CD14-positive monocyte (primary cell): Measurements from ENCODE around the gene MYO1E. TPM values are rescaled to one million over a fixed set of nuclear protein-coding genes. Genes with fewer than 3 reads are reported as not detected.

Experiments used
- DNase-seq, 3 donors: peaks; one replicate each; pipeline ENCODE4 v3.0.0-alpha.2; 2011 to 2022
- H2AFZ ChIP-seq: 2 replicates; pipeline ENCODE4 v1.6.0; 2012; ENCODE audit warnings: mild to moderate bottlenecking, low read depth, low read length, inconsistent platforms; ENCODE audit not compliant: insufficient read depth, poor library complexity, severe bottlenecking
- H3K27ac ChIP-seq, 2 donors: 1 replicate in 1 of 2; 2 replicates in 1 of 2; pipeline ENCODE4 v1.5.1; 2012 to 2013; ENCODE audit warnings: low read length in 2 of 2, control low read depth in 1 of 2, inconsistent platforms in 1 of 2, low read depth in 1 of 2, mild to moderate bottlenecking in 1 of 2
- H3K27me3 ChIP-seq, 2 donors: one replicate each; pipeline versions ENCODE4 v1.6.0 to v1.6.1; 2011 to 2013; ENCODE audit warnings: low read length in 2 of 2; ENCODE audit not compliant: control insufficient read depth in 2 of 2, insufficient read depth in 2 of 2
- H3K36me3 ChIP-seq, 2 donors: replicated peaks in 1 of 2; 1 replicate in 1 of 2; 2 replicates in 1 of 2; pipeline versions ENCODE4 v1.5.1 to v1.6.1; 2012 to 2013; ENCODE audit warnings: low read length in 2 of 2, control low read depth in 1 of 2, inconsistent platforms in 1 of 2, mild to moderate bottlenecking in 1 of 2; ENCODE audit not compliant: insufficient read depth in 2 of 2, control insufficient read depth in 1 of 2
- H3K4me1 ChIP-seq, 2 donors: 1 replicate in 1 of 2; 2 replicates in 1 of 2; pipeline versions ENCODE4 v1.5.1 to v1.6.1; 2012 to 2013; ENCODE audit warnings: low read length in 2 of 2, control low read depth in 1 of 2, inconsistent platforms in 1 of 2, mild to moderate bottlenecking in 1 of 2, moderate library complexity in 1 of 2; ENCODE audit not compliant: insufficient read depth in 2 of 2, control insufficient read depth in 1 of 2
- H3K4me2 ChIP-seq: replicated peaks from 2 replicates; pipeline ENCODE3; 2012; ENCODE audit warnings: low read length, moderate library complexity, mild to moderate bottlenecking; ENCODE audit not compliant: poor library complexity, severe bottlenecking; ENCODE audit errors: extremely low read depth
- H3K4me3 ChIP-seq, 3 experiments: fragments of 200-600 bp in 1 of 3; sonication (generic) in 1 of 3; replicated peaks in 1 of 3; 1 replicate in 2 of 3; 2 replicates in 1 of 3; pipeline ENCODE4 v1.5.1; 2011 to 2013; ENCODE audit warnings: low read length in 3 of 3, mild to moderate bottlenecking in 3 of 3, control low read depth in 2 of 3, low read depth in 2 of 3, inconsistent platforms in 1 of 3, moderate library complexity in 1 of 3
- H3K79me2 ChIP-seq: 2 replicates; pipeline ENCODE4 v1.6.0; 2012; ENCODE audit warnings: mild to moderate bottlenecking, control low read depth, inconsistent platforms, low read length, moderate library complexity; ENCODE audit not compliant: insufficient read depth
- H3K9ac ChIP-seq: 2 replicates; pipeline ENCODE4 v1.6.0; 2017; ENCODE audit warnings: low read length, mild to moderate bottlenecking; ENCODE audit not compliant: insufficient read depth, poor library complexity, severe bottlenecking
- H3K9me3 ChIP-seq, 2 donors: replicated peaks in 1 of 2; 1 replicate in 1 of 2; 2 replicates in 1 of 2; pipeline versions ENCODE4 v1.5.1 to v1.6.1; 2012 to 2013; ENCODE audit warnings: low read length in 2 of 2, control low read depth in 1 of 2; ENCODE audit not compliant: control insufficient read depth in 1 of 2, insufficient read depth in 1 of 2
- H4K20me1 ChIP-seq: 2 replicates; pipeline ENCODE4 v1.6.0; 2012; ENCODE audit warnings: mild to moderate bottlenecking, low read length, control low read depth, moderate library complexity; ENCODE audit not compliant: insufficient read depth
- H3K27ac Mint-ChIP-seq, 7 donors: one replicate each; pipeline ENCODE4 v1.8.0; 2020; ENCODE audit warnings: mild to moderate bottlenecking in 7 of 7, mixed read lengths in 7 of 7, moderate library complexity in 6 of 7, inconsistent platforms in 2 of 7
- H3K27me3 Mint-ChIP-seq, 3 donors: one replicate each; pipeline ENCODE4 v1.8.0; 2021 to 2022; ENCODE audit warnings: low read depth in 3 of 3, mild to moderate bottlenecking in 3 of 3, mixed read lengths in 3 of 3, moderate library complexity in 3 of 3, inconsistent platforms in 1 of 3
- H3K36me3 Mint-ChIP-seq, 2 donors: one replicate each; pipeline ENCODE4 v1.8.0; 2020; ENCODE audit warnings: mixed read lengths in 2 of 2, inconsistent platforms in 1 of 2, mild to moderate bottlenecking in 1 of 2
- H3K4me1 Mint-ChIP-seq: one replicate; pipeline ENCODE4 v1.8.0; 2020; ENCODE audit warnings: mild to moderate bottlenecking, mixed read lengths
- H3K4me3 Mint-ChIP-seq, 2 donors: one replicate each; pipeline ENCODE4 v1.8.0; 2020; ENCODE audit warnings: mild to moderate bottlenecking in 2 of 2, mixed read lengths in 2 of 2, moderate library complexity in 1 of 2
- H3K9me3 Mint-ChIP-seq, 7 donors: one replicate each; pipeline ENCODE4 v1.8.0; 2020 to 2022; ENCODE audit warnings: mixed read lengths in 7 of 7, mild to moderate bottlenecking in 6 of 7, moderate library complexity in 6 of 7, inconsistent platforms in 2 of 7
- WGBS: methylation state at CpG from one replicate; pipeline ENCODE4 v1.1.5; 2013; ENCODE audit warnings: missing lambda C conversion rate; ENCODE audit not compliant: insufficient coverage; 5-methylcytosine and 5-hydroxymethylcytosine counted together
- intact Hi-C, 2 donors: fragments of 100-400 bp; cut with micrococcal nuclease; formaldehyde crosslinking; loops; one replicate each; pipeline versions ENCODE4 v1.15.0 to v1.15.1; 2023
- polyA plus RNA-seq, 3 donors: library from polyadenylated mRNA; depleted of rRNA in 1 of 3; unstranded in 2 of 3; stranded (reverse) in 1 of 3; fragments of 300-500 nt in 2 of 3; fragments of >200 nt in 1 of 3; fragmentation: Illumina TruSeq in 2 of 3; gene quantifications; 1 replicate in 2 of 3; 2 replicates in 1 of 3; pipeline ENCODE4 v1.2.3, GENCODE V29; 2012 to 2021
- TF ChIP-seq, protein P1 (sequence below): fragments of 200-600 bp; IDR thresholded peaks from one replicate; pipeline ENCODE4 v1.8.0; 2022; ENCODE audit warnings: antibody characterized with exemption, mild to moderate bottlenecking

Gene MYO1E
- polyA plus RNA-seq, 3 donors, result 5.5 to 16.2 (median 6.2) TPM

DNA sequence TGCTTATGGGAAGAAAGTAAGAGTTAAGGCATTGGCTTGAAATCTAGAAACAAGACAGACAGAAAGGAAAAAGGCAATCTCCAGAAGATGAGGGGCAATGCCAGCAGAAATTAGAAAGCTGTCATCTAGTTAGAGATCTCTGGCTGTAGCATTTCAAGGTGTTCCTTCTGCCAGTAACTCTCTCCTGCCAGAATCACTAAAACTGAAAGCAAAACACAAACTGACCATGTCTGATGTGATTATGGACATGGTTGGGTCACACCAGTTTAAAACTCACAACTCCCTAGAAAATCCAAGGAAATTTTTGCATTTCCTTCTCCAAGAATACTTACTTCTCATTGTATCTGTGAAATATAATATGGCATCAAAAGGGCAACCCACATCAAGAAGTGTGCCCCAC, 83.1 kb downstream of the MYO1E start:
- H2AFZ ChIP-seq, result no peak overlapping the region
- no peak overlapping the region for H3K4me2 ChIP-seq
- TF ChIP-seq, protein P1, sequence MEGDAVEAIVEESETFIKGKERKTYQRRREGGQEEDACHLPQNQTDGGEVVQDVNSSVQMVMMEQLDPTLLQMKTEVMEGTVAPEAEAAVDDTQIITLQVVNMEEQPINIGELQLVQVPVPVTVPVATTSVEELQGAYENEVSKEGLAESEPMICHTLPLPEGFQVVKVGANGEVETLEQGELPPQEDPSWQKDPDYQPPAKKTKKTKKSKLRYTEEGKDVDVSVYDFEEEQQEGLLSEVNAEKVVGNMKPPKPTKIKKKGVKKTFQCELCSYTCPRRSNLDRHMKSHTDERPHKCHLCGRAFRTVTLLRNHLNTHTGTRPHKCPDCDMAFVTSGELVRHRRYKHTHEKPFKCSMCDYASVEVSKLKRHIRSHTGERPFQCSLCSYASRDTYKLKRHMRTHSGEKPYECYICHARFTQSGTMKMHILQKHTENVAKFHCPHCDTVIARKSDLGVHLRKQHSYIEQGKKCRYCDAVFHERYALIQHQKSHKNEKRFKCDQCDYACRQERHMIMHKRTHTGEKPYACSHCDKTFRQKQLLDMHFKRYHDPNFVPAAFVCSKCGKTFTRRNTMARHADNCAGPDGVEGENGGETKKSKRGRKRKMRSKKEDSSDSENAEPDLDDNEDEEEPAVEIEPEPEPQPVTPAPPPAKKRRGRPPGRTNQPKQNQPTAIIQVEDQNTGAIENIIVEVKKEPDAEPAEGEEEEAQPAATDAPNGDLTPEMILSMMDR, result no peak
- H3K4me3 ChIP-seq, result no peak overlapping the region
- peaks cover 8% of the 10 kb centered on the region for H4K20me1 ChIP-seq
- DNase-seq, result no peak
- H3K27ac Mint-ChIP-seq, result no peak overlapping the region
- H3K36me3 ChIP-seq, result no peaks in the 10 kb centered on the region
- H3K4me3 Mint-ChIP-seq, result no peak overlapping the region
- H3K4me1 ChIP-seq, result no peaks in the 10 kb centered on the region
- H3K9ac ChIP-seq, result no peak overlapping the region
- H3K9me3 Mint-ChIP-seq, result peaks cover 0 to 3% (median 0%) of the 10 kb centered on the region in 7 donors
- no peaks in the 10 kb centered on the region for H3K36me3 Mint-ChIP-seq
- peaks cover 8% of the 10 kb centered on the region for H3K4me1 Mint-ChIP-seq
- no peaks in the 10 kb centered on the region for H3K27me3 ChIP-seq
- H3K9me3 ChIP-seq, result no peaks in the 10 kb centered on the region
- peaks cover 0 to 1% (median 0%) of the 10 kb centered on the region in 3 donors for H3K27me3 Mint-ChIP-seq
- intact Hi-C loops, result no loop called here
- no peak overlapping the region for H3K27ac ChIP-seq
- H3K79me2 ChIP-seq, result no peaks in the 10 kb centered on the region

DNA sequence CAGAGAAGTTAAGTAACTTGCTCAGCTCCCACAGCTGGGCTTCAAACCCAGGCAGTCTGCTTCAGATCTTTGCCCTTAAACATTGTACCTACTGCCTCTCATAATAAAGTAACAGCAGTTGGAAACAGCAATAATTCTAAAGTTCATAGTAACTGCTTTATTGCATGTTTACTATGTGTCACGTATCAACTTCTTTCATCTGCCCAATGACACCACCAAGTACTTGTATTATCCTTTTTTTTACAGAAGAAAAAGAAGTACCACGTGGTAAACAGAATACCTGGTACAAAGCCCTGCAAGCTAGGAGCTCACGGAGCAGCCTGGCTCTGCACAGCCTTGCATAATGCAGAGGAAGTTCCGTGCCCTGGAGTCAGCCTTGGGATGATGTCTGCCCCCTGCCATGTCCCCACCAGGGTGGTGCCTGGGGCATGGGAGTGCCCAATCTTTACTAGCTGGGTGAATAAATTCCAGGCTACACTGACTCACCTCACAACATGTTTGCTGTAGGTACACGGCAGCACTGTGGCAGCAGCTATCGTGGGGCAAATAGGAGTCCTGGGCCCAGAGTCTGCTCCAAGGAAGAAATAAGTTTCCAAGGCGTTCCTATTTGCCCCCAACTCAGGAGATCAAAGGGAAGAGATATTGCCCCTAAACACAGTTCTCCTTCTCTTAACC, 88.8 kb downstream of the MYO1E start:
- H3K4me1 Mint-ChIP-seq, result peaks cover 23% of the 10 kb centered on the region
- Histone ChIP-seq H3K4me2 (no peak overlapping the region), H2AFZ (no peak overlapping the region), H3K79me2 (no peaks in the 10 kb centered on the region), H3K4me1 (peaks cover 15 to 17% of the 10 kb centered on the region in 2 donors), H3K36me3 (no peaks in the 10 kb centered on the region), H4K20me1 (peaks cover 5% of the 10 kb centered on the region), H3K9me3 (no peaks in the 10 kb centered on the region), H3K27me3 (no peaks in the 10 kb centered on the region), H3K9ac (no peak overlapping the region), H3K27ac (no peak overlapping the region), H3K4me3 (no peak overlapping the region)
- DNase-seq, result no peak
- TF ChIP-seq, protein P1, result no peak
- 58% methylated on average over 4 of the region's 7 CpGs for WGBS
- H3K9me3 Mint-ChIP-seq, result peaks cover 0 to 3% (median 0%) of the 10 kb centered on the region in 7 donors
- H3K4me3 Mint-ChIP-seq, result no peak overlapping the region
- no peak overlapping the region for H3K27ac Mint-ChIP-seq
- H3K36me3 Mint-ChIP-seq, result no peaks in the 10 kb centered on the region
- intact Hi-C loops, result no loop called here
- no peaks in the 10 kb centered on the region for H3K27me3 Mint-ChIP-seq
